ENCODE measurements around the gene WAPL. TPM values are rescaled to one million over a fixed set of nuclear protein-coding genes. Genes with fewer than 3 reads are reported as not detected.
A peak's percentile ranks its signal among the peaks of the same experiment; 100 is the strongest.
"Not testable (repeated sequence)": the region's sequence is repeated elsewhere in the genome, so short reads cannot be mapped to it uniquely, and the experiment has no call there.

The WAPL gene
- total RNA-seq, 1 donor from 2014 or later: 29.3 TPM

DNA sequence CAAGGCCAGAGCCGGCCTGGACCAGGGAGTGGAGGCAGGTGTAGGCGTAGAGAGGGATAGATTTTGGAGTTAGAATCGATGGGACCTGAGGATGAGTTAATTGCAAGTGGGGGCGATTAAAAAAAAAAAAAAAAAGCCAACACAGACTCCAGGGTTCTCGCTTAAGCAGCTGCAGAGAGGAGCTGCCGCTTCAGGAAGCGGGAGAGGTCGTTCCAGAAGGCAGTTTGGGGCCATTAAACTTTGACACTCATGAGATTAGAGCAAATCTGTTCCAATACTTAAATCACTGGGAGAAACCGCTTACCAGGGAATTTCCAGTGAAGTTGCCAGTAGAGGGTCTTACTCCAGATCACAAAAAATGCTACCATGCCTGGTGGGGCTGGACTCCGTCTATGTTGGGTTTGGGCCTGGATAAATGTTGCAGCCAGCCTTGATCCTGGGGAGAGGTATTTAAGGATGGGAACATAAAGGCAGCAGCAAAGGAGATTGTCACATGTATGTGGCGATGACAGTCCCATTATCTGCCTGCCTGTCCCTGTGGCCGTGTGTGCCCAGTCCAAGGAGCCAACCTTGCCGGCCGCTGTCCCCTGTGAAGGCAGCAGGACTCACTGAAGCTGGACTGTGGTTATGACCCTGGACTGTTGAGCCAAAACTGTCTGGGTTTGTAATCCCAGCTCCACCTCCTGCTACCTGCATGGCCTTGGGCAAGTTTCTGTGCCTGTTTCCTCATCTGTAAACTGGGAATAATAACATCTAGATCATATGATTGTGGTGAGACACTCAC is 131.1 kb downstream of the WAPL start:
- Mint-ChIP-seq H3K27me3 (ENCODE audit: unreplicated experiment) (peaks cover 48% of the 10 kb centered on the region), H3K9me3 (ENCODE audit: unreplicated experiment) (no peaks in the 10 kb centered on the region), H3K4me3 (ENCODE audit: unreplicated experiment) (no peak overlapping the region), H3K27ac (ENCODE audit: unreplicated experiment) (no peak overlapping the region), H3K4me1 (ENCODE audit: unreplicated experiment) (peaks cover 4% of the 10 kb centered on the region), H3K36me3 (ENCODE audit: unreplicated experiment) (peaks cover 1% of the 10 kb centered on the region)
- TF ChIP-seq, protein P1, sequence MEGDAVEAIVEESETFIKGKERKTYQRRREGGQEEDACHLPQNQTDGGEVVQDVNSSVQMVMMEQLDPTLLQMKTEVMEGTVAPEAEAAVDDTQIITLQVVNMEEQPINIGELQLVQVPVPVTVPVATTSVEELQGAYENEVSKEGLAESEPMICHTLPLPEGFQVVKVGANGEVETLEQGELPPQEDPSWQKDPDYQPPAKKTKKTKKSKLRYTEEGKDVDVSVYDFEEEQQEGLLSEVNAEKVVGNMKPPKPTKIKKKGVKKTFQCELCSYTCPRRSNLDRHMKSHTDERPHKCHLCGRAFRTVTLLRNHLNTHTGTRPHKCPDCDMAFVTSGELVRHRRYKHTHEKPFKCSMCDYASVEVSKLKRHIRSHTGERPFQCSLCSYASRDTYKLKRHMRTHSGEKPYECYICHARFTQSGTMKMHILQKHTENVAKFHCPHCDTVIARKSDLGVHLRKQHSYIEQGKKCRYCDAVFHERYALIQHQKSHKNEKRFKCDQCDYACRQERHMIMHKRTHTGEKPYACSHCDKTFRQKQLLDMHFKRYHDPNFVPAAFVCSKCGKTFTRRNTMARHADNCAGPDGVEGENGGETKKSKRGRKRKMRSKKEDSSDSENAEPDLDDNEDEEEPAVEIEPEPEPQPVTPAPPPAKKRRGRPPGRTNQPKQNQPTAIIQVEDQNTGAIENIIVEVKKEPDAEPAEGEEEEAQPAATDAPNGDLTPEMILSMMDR (IDR thresholded peaks at IDR 0.05): no peak
- DNase-seq (ENCODE audit: extremely low spot score, unreplicated experiment): peak; percentile 46

DNA sequence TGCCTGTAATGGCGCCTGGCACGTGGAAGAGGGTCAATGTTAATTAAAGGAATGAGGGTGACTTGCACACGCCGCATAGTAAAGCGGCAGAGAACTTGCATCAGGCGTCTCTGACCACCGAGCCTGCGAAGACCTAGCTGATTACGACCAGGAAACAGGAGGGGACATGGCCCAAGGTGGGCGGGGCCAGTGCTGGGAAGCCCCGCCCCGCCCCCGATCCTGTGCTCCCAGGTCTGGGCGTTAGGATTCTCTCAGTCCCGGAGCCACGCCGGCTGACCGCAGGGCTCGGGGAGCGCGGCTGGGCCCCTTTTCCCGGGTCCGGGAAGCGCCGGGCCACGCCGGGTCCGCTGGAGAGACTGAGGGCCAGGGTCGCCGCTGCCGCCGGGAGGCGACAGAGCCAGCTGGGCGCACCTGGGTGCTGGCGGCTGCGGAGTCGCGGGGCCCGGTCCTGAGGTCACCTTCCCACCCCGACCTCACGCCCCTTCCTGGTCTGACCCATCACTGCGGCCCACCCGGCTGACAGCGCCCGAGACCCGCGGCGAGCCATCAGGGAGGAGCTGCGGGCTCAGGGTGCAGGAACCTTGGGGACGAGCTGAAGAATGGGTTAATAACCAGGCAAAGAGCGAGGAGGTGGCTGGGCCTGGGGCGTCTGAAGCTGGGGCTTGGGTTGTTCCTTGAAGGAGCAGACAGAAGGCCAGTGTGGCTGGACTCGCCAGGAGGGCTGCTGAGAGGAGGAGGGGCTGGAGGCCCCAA is 132.0 kb downstream of the WAPL start:
- H3K36me3 Mint-ChIP-seq (ENCODE audit: unreplicated experiment): peaks cover 1% of the 10 kb centered on the region
- DNase-seq (ENCODE audit: extremely low spot score, unreplicated experiment): peak; percentile 83
- H3K27me3 Mint-ChIP-seq (ENCODE audit: unreplicated experiment): peaks cover 55% of the 10 kb centered on the region
- no peak overlapping the region for H3K27ac Mint-ChIP-seq (ENCODE audit: unreplicated experiment)
- peaks cover 4% of the 10 kb centered on the region for H3K4me1 Mint-ChIP-seq (ENCODE audit: unreplicated experiment)
- peak overlapping the region; percentile 42 for H3K4me3 Mint-ChIP-seq (ENCODE audit: unreplicated experiment)
- H3K9me3 Mint-ChIP-seq (ENCODE audit: unreplicated experiment): no peaks in the 10 kb centered on the region
- TF ChIP-seq, protein P1 (IDR thresholded peaks at IDR 0.05): no peak

DNA sequence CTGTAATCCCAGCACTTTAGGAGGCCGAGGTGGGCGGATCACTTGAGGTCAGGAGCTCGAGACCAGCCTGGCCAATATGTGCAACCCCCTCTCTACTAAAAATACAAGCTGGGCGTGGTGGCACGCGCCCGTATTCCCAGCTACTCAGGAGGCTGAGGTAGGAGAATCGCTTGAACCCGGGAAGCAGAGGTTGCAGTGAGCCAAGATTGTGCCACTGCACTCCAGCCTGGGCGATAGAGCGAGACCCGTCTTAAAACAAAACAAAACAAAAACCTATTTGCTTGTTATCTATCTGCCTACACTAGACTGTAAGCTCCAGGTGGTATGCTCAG is 132.5 kb downstream of the WAPL start:
- H3K4me1 Mint-ChIP-seq (ENCODE audit: unreplicated experiment); H3K36me3 Mint-ChIP-seq (ENCODE audit: unreplicated experiment); H3K9me3 Mint-ChIP-seq (ENCODE audit: unreplicated experiment); H3K27ac Mint-ChIP-seq (ENCODE audit: unreplicated experiment); DNase-seq (ENCODE audit: extremely low spot score, unreplicated experiment): not testable (repeated sequence)
- peak overlapping the region; percentile 42 for H3K4me3 Mint-ChIP-seq (ENCODE audit: unreplicated experiment)
- peaks cover 55% of the 10 kb centered on the region for H3K27me3 Mint-ChIP-seq (ENCODE audit: unreplicated experiment)

DNA sequence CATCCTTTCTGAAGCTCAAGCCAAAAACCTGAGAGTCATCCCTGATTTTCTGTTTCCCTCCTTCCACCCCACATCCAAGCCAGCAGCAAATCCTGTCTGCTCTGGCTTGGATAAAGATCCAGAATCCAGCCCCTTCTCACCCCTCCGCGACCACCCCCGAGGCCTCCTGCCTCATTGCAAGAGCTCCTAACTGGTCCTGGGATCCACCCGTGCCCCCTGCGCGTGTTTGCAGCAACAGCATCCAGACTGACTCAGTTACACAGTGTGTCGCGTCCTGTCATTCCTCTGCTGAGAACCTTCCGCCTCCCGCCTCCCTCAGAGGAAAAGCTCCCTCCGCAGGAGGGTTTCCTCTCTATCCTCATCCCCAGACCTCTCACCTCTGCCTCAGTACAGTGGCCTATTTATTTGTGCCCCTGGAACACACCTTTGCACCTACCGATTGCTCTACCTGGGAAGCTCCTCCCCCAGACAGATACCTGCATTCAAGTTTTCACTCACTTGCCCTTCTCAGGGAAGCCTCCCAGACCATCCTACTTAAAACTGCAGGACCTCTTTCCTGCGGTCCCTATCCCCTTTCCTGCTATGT is 133.4 kb downstream of the WAPL start:
- Mint-ChIP-seq H3K27ac (ENCODE audit: unreplicated experiment) (no peak overlapping the region), H3K4me1 (ENCODE audit: unreplicated experiment) (peaks cover 4% of the 10 kb centered on the region), H3K36me3 (ENCODE audit: unreplicated experiment) (peaks cover 1% of the 10 kb centered on the region), H3K9me3 (ENCODE audit: unreplicated experiment) (no peaks in the 10 kb centered on the region), H3K27me3 (ENCODE audit: unreplicated experiment) (peaks cover 54% of the 10 kb centered on the region), H3K4me3 (ENCODE audit: unreplicated experiment) (no peak overlapping the region)
- TF ChIP-seq, protein P1 (IDR thresholded peaks at IDR 0.05): no peak
- peak; percentile 71 for DNase-seq (ENCODE audit: extremely low spot score, unreplicated experiment)

DNA sequence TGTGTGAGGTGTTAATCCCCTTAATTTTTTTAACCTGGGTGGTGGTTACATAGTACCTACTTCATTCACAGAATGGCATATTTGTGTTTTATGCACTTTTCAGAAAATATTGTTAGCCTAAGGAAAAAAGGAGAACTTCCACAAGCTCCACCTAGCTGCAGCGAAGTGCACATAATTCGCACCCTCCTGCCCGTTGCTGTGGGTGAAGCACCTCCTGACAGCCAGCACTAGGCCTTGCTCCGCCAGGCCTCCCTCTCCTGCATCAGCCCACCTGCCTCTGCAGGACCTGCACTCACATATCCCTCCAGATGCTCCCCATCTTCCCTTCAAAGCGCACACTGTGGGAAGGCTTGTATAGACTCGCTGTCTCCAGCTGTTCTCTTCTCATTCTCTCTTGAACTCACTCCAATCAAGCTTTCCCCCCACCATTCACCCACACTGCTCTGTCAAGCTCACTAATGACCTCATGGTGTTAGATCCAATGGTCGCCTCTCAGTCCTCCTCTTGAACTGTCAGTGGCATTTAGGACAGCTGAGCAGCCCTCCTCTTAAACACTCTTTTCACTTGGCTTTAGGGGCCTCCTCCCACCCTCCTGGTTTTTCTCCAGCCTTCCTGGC is 134.3 kb downstream of the WAPL start:
- Mint-ChIP-seq H3K27ac (ENCODE audit: unreplicated experiment) (no peak overlapping the region), H3K9me3 (ENCODE audit: unreplicated experiment) (no peaks in the 10 kb centered on the region), H3K36me3 (ENCODE audit: unreplicated experiment) (peaks cover 1% of the 10 kb centered on the region), H3K27me3 (ENCODE audit: unreplicated experiment) (peaks cover 53% of the 10 kb centered on the region), H3K4me1 (ENCODE audit: unreplicated experiment) (peaks cover 4% of the 10 kb centered on the region), H3K4me3 (ENCODE audit: unreplicated experiment) (no peak overlapping the region)
- TF ChIP-seq, protein P1 (IDR thresholded peaks at IDR 0.05): no peak
- peak; percentile 36 for DNase-seq (ENCODE audit: extremely low spot score, unreplicated experiment)
